Right lobe of liver (tissue), 4 donors: Measurements from ENCODE around the gene OPHN1.

ENCODE experiments used
- POLR2A ChIP-seq: fragments of 450-650 bp; IDR thresholded peaks from one replicate; pipeline ENCODE4 v1.6.1; 2017; ENCODE audit warnings: antibody characterized with exemption, mild to moderate bottlenecking
- TF ChIP-seq, protein P1 (sequence below), 4 donors: fragments of 200-600 bp in 3 of 4; fragments of 450-650 bp in 1 of 4; IDR thresholded peaks; one replicate each; pipeline versions ENCODE4 v1.5.1 to v1.8.0; 2016 to 2022; ENCODE audit warnings: antibody characterized with exemption in 4 of 4, mild to moderate bottlenecking in 2 of 4
- donor health status: DM: no; HTN: no; CAD: no.
- donor health status: DM: no; HTN: no; CAD: no.
- donor health status: DM: no; HTN: yes; CAD: no.

DNA sequence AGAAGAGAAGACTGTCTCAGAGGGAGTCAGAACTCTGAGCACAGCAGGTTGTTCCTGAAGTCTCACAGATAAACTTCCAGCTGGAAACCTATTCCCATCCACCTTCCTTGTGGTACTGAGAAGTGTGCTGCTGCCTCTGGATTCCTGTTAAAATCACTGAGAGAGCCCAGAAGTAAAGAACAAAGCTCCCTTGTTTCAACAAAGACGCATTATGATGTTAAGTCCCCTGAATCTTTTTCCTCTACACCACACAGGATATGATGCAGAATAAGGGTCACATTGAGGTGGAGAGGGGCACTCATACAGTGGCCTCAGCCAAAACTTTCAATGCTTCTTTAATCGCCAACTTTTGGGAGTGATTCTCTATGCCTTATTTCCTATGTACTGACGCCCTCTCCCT, 321.0 kb downstream of the OPHN1 start:
- TF ChIP-seq, protein P1, sequence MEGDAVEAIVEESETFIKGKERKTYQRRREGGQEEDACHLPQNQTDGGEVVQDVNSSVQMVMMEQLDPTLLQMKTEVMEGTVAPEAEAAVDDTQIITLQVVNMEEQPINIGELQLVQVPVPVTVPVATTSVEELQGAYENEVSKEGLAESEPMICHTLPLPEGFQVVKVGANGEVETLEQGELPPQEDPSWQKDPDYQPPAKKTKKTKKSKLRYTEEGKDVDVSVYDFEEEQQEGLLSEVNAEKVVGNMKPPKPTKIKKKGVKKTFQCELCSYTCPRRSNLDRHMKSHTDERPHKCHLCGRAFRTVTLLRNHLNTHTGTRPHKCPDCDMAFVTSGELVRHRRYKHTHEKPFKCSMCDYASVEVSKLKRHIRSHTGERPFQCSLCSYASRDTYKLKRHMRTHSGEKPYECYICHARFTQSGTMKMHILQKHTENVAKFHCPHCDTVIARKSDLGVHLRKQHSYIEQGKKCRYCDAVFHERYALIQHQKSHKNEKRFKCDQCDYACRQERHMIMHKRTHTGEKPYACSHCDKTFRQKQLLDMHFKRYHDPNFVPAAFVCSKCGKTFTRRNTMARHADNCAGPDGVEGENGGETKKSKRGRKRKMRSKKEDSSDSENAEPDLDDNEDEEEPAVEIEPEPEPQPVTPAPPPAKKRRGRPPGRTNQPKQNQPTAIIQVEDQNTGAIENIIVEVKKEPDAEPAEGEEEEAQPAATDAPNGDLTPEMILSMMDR (IDR thresholded peaks at IDR 0.05), result no peak
- TF ChIP-seq POLR2A, result no peak
